Natural killer cell treated with Interleukin-12 subunit alpha and Interleukin-12 subunit beta and Interleukin-15 and Interleukin-18, amount 100 ng/mL, for 72 hours (primary cell): ENCODE results near the gene EDIL3. TPM values are rescaled to one million over a fixed set of nuclear protein-coding genes. Genes with fewer than 3 reads are reported as not detected.

ENCODE experiments used
- ATAC-seq, 2 donors: fragments of 150-1000 bp; cut with Tn5 transposase in 1 of 2; sonication (Bioruptor Pico), chemical (Tn5 transposase) in 1 of 2; 2 replicates each; pipeline ENCODE4 v1.10.0; 2021
- DNase-seq: peaks from one replicate; pipeline ENCODE4 v3.0.0; 2022; ENCODE audit warnings: low spot score
- H3K27ac Mint-ChIP-seq, 2 donors: 1 replicate in 1 of 2; 2 replicates in 1 of 2; pipeline ENCODE4 v1.8.0; 2022; ENCODE audit warnings: mixed read lengths in 2 of 2, mild to moderate bottlenecking in 1 of 2, moderate library complexity in 1 of 2
- H3K27me3 Mint-ChIP-seq, 2 donors: 1 replicate in 1 of 2; 2 replicates in 1 of 2; pipeline ENCODE4 v1.8.0; 2022; ENCODE audit warnings: mixed read lengths in 2 of 2
- H3K36me3 Mint-ChIP-seq: one replicate; pipeline ENCODE4 v1.8.0; 2022; ENCODE audit warnings: mixed read lengths
- H3K4me1 Mint-ChIP-seq, 2 donors: 1 replicate in 1 of 2; 2 replicates in 1 of 2; pipeline ENCODE4 v1.8.0; 2022; ENCODE audit warnings: low read depth in 2 of 2, mixed read lengths in 2 of 2, mild to moderate bottlenecking in 1 of 2
- H3K4me3 Mint-ChIP-seq: one replicate; pipeline ENCODE4 v1.8.0; 2022; ENCODE audit warnings: mixed read lengths
- H3K9me3 Mint-ChIP-seq: 2 replicates; pipeline ENCODE4 v1.8.0; 2022; ENCODE audit warnings: mixed read lengths
- total RNA-seq, 2 donors: library from RNA; stranded (reverse); gene quantifications; one replicate each; pipeline ENCODE4 v1.2.3, GENCODE V29; 2022

Gene EDIL3
- total RNA-seq, 2 donors from 2014 or later = not detected

DNA sequence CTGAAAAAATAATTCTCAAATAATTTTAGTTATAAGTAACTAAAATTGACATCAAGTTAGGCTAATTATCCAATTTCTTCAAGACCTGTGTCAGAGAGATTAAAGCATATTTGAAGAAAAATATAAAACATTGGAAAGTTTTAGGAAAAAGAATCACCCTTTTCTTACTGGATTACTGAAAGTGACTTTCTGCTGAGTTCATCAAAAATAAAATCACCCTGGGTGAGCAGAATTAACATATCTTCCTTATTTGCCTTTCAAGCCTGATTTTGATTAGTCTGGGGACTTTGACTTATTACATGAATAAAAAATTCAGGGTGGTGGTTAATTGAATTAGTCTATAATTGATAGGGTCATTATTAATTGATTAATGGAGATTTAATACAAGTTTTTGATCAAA lies 411.8 kb downstream of the EDIL3 start:
- H3K27me3 Mint-ChIP-seq = no peaks in the 10 kb centered on the region
- H3K27ac Mint-ChIP-seq = no peak overlapping the region
- no peaks in the 10 kb centered on the region for H3K9me3 Mint-ChIP-seq
- ATAC-seq (no peak), DNase-seq (no peak)
- no peaks in the 10 kb centered on the region for H3K4me1 Mint-ChIP-seq
- H3K4me3 Mint-ChIP-seq = no peak overlapping the region
- H3K36me3 Mint-ChIP-seq = no peaks in the 10 kb centered on the region

DNA sequence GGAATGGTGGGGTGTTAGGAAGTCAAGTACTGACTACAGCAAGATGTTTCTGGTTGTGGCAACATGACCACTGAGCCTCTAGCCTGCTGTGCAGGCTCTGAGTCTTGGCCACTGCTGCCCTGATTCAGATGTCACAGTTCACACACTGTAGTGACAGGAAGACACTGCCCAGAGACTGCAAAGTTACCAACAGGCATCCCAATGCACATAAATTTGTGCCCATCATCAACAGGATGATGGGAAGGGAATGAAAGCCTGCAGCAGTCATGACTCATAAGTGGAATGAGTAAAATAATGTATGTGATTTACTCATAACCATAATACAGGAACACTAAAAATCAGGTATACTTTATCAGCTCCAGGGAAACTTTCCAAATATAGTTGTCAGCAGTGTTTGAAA lies 412.4 kb downstream of the EDIL3 start:
- H3K36me3 Mint-ChIP-seq = no peaks in the 10 kb centered on the region
- DNase-seq (no peak), ATAC-seq (no peak)
- H3K4me1 Mint-ChIP-seq = no peaks in the 10 kb centered on the region
- peaks cover 3% of the 10 kb centered on the region for H3K9me3 Mint-ChIP-seq
- no peak overlapping the region for H3K4me3 Mint-ChIP-seq
- H3K27me3 Mint-ChIP-seq = no peaks in the 10 kb centered on the region
- no peak overlapping the region for H3K27ac Mint-ChIP-seq

DNA sequence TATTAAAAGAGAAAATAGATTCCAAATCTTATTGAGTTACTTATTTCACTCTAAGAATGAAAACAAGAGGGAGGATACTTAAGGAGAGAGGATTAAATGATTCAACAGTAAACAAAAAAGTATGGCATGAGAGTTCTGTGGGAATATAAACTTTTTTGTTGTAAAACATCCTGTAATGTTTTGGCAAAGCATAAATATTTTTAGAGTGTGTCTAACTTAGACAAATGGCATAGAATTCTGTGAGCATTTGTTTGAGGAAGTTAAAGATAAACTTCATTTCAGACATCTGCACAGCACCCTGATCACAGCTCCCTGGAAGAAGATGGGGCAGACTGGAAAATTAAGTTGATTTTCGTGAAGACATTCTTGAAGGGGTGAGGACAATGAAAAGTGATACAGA lies 417.3 kb downstream of the EDIL3 start:
- DNase-seq = no peak
- H3K4me1 Mint-ChIP-seq = no peaks in the 10 kb centered on the region
- no peak overlapping the region for H3K27ac Mint-ChIP-seq
- ATAC-seq = no peak
- H3K36me3 Mint-ChIP-seq = no peaks in the 10 kb centered on the region
- H3K9me3 Mint-ChIP-seq = peaks cover 6% of the 10 kb centered on the region
- H3K4me3 Mint-ChIP-seq = no peak overlapping the region
- no peaks in the 10 kb centered on the region for H3K27me3 Mint-ChIP-seq

DNA sequence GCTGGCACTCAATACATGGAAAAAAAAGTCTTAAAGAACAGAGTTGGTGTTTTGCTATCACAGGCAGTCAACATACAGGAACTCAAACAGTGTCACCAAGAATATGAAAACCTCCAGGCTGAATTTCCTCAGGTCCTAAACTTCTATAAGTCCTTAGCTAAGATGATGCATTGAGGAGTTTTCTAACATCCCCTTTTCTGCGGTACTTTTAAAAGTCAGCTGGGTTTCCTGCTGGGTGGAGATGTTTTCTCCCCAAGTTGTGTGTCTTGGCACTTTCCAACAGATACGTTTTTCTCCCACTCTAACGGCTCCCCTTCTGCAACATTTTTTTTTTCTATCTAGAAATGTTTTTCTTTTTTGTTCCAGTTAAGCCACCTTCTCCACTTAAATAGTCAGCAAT lies 419.2 kb downstream of the EDIL3 start:
- Mint-ChIP-seq H3K27me3 (no peaks in the 10 kb centered on the region), H3K4me3 (no peak overlapping the region), H3K4me1 (no peaks in the 10 kb centered on the region), H3K27ac (no peak overlapping the region), H3K36me3 (no peaks in the 10 kb centered on the region), H3K9me3 (peaks cover 6% of the 10 kb centered on the region)
- DNase-seq (no peak), ATAC-seq (no peak)

DNA sequence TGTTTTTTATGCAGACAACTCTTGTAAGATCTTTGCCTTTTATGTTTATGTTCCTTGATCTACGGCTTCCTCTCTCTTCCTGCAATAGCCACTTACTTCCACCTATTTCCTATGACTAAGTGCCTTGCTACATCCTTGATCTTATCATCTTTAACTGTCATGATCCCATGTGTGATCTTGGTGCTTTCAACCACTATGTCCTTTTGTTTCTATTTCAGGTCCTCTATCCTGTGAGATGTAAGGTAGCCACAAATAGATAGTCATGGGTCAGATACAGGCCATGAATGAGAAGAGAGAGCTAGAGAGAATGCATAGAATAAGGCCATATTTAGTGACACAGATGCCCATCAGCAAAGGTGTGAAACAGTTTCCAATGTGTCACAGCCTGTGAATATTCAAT lies 420.4 kb downstream of the EDIL3 start:
- ATAC-seq = no peak
- Mint-ChIP-seq H3K27ac (no peak overlapping the region), H3K9me3 (peaks cover 6% of the 10 kb centered on the region), H3K4me1 (no peaks in the 10 kb centered on the region), H3K27me3 (no peaks in the 10 kb centered on the region), H3K4me3 (no peak overlapping the region), H3K36me3 (no peaks in the 10 kb centered on the region)
- DNase-seq = no peak

DNA sequence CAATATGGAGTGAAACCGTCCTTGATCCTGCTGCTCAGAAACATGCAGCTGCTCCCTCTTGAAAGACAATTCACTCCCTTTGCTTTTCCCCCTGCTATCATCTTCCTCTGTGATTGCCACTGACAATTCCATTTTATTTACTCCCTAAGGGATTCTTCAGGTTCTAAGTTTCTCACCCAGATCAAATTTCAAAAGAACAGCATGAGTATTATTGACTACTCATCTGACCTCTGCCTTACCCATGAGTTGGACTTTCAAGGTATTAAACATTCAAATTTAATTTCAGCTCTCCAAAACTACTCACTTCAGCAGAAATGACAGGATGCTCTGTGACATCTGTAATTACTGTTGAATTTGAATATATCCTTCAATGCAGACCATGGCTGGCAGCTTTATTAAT lies 427.5 kb downstream of the EDIL3 start:
- H3K4me1 Mint-ChIP-seq = no peaks in the 10 kb centered on the region
- H3K27me3 Mint-ChIP-seq = no peaks in the 10 kb centered on the region
- H3K4me3 Mint-ChIP-seq = no peak overlapping the region
- ATAC-seq = no peak
- H3K9me3 Mint-ChIP-seq = peaks cover 11% of the 10 kb centered on the region
- no peak for DNase-seq
- peaks cover 7% of the 10 kb centered on the region for H3K36me3 Mint-ChIP-seq
- H3K27ac Mint-ChIP-seq = no peak overlapping the region

DNA sequence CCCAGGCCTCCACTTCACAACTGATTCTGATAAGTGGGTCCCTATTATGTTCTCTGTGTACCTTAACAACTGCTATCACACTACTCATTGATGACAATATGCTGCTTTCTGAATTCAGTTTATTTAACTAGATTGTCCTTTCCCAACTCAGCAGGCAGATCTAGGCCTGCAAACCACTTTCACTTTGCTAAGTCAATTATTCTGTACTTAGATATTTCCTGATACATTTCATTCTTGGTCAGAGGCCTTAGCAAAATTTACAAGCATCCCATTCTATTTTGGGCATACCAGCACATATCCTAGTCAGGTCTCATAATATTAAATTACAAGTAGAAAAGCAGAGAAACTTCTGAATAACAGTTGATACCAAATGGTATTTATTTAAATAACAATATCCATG lies 428.3 kb downstream of the EDIL3 start:
- Mint-ChIP-seq H3K9me3 (peaks cover 11% of the 10 kb centered on the region), H3K4me1 (no peaks in the 10 kb centered on the region), H3K4me3 (no peak overlapping the region), H3K27ac (no peak overlapping the region), H3K27me3 (no peaks in the 10 kb centered on the region), H3K36me3 (peaks cover 7% of the 10 kb centered on the region)
- DNase-seq (no peak), ATAC-seq (no peak)

DNA sequence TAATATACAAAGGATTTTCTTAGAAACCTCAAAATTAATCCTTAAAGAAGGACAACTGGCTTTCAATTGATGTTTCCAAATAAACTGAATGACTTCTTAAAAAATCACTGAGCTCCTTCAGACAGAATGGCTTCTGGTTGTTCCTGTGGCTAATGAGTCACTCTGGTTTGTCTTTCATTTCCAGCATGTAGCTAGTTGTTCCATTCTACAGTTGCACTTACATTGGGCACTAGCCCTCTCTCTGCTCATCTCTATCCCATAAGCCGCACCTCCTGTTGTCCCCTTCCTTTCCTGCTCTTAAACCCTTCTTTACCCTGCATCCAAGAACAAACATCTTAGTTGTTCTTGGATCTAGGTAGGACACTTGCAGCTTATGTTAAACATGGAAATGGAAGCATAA lies 428.8 kb downstream of the EDIL3 start:
- DNase-seq (no peak), ATAC-seq (no peak)
- H3K4me3 Mint-ChIP-seq = no peak overlapping the region
- no peak overlapping the region for H3K27ac Mint-ChIP-seq
- H3K4me1 Mint-ChIP-seq = no peaks in the 10 kb centered on the region
- peaks cover 11% of the 10 kb centered on the region for H3K9me3 Mint-ChIP-seq
- no peaks in the 10 kb centered on the region for H3K27me3 Mint-ChIP-seq
- H3K36me3 Mint-ChIP-seq = peaks cover 7% of the 10 kb centered on the region

DNA sequence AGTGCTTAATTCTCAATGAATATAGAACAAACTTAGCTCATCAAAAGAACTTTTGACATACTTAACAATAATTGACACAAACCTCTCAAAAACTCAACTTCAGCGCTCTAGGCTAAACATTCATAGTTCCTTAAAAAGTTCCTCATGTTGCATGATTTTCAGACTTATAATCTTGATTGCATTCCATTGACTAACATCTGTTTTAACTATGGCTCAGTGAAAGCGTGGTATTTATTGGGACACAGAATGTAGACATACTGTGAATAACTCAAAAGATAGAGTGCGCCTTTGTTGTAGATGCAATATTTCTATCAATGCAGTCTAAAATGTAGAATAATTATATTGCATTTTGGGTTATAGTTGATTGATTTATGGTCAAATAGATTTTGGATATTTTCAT lies 436.9 kb downstream of the EDIL3 start:
- Mint-ChIP-seq H3K9me3 (peaks cover 3% of the 10 kb centered on the region), H3K4me1 (no peaks in the 10 kb centered on the region), H3K27me3 (no peaks in the 10 kb centered on the region), H3K36me3 (no peaks in the 10 kb centered on the region), H3K27ac (no peak overlapping the region), H3K4me3 (no peak overlapping the region)
- DNase-seq (no peak), ATAC-seq (no peak)

DNA sequence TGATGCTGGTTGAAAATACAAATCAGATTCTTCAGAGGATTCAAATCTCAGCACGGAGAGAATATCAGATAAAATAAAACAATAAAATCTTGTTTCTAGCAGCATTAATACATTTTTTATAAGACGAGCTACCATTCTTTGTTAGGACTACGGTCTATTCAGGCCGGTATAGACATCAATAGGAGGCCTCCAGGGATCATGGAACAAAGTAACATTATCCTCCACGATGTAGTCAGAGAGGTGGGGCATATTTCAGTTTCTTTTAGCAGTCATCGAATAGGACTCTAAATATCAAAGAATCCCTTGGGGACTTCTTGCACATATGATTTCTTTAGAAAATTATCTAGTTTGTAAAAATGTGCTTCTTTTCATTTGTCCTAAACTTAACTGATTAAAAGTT lies 438.2 kb downstream of the EDIL3 start:
- DNase-seq (no peak), ATAC-seq (no peak)
- Mint-ChIP-seq H3K4me1 (no peaks in the 10 kb centered on the region), H3K27ac (no peak overlapping the region), H3K9me3 (no peaks in the 10 kb centered on the region), H3K27me3 (no peaks in the 10 kb centered on the region), H3K4me3 (no peak overlapping the region), H3K36me3 (no peaks in the 10 kb centered on the region)

DNA sequence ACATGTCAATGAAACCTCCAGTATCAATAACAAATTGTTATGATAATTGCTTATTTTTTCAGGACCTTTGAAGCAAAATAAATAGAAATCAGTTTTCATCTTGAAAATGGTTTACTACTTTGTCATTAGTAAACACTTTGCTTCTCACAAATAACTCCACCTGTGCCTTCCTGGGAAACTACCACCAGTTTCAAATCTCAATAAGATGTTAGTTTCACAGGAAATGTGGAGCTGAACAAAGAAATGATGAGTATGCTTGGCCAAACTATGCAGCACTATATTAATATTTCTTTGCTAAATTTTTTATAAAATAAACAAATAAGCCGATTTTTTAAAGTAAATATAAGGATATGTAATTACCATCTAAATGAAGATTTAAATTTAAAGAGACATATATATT lies 442.5 kb downstream of the EDIL3 start:
- no peak overlapping the region for H3K27ac Mint-ChIP-seq
- H3K27me3 Mint-ChIP-seq = no peaks in the 10 kb centered on the region
- H3K4me1 Mint-ChIP-seq = no peaks in the 10 kb centered on the region
- H3K4me3 Mint-ChIP-seq = no peak overlapping the region
- ATAC-seq = no peak
- no peaks in the 10 kb centered on the region for H3K36me3 Mint-ChIP-seq
- H3K9me3 Mint-ChIP-seq = peaks cover 2% of the 10 kb centered on the region
- DNase-seq = no peak

DNA sequence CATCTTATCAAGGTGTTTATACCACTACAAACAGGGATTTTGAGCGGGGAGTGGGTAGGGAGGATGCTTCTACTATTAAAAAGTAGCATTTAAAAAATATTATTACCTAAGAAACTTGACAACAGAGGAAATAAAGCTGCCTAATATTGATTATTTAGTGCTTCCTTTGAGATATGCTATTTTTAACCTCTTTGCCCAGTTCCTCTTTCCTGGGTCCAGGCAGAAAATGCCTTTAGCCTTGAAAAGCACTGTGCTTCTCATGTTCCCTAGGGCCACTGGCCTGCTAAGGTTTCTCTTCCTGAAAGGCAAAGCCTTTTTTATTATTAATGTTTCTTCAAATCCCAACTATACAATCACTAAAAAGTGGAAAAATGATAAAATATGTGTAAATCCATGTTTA lies 446.8 kb downstream of the EDIL3 start:
- peaks cover 5% of the 10 kb centered on the region for H3K9me3 Mint-ChIP-seq
- DNase-seq (no peak), ATAC-seq (no peak)
- no peaks in the 10 kb centered on the region for H3K4me1 Mint-ChIP-seq
- H3K27me3 Mint-ChIP-seq = no peaks in the 10 kb centered on the region
- no peak overlapping the region for H3K27ac Mint-ChIP-seq
- no peak overlapping the region for H3K4me3 Mint-ChIP-seq
- H3K36me3 Mint-ChIP-seq = no peaks in the 10 kb centered on the region

DNA sequence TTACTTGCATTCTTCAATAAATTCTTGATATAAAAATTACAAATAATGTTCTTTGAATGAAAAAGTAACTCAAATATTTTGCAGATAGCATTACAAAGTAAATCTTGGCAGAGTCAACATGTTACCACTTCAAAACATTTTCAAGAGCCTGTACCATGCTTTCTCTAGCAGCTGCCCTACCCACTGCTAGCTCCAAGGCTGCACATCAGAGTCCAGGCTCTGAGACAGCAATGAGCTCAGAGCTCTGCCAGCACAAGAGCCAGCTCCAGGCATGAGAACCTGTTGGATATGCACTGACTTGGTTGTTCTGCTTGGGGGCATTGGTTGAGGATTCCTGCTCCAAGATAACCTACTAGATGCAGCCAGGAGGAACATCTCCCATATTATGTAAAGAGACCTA lies 452.7 kb downstream of the EDIL3 start:
- no peak for ATAC-seq
- H3K4me1 Mint-ChIP-seq = no peaks in the 10 kb centered on the region
- DNase-seq = no peak
- H3K36me3 Mint-ChIP-seq = no peaks in the 10 kb centered on the region
- H3K27me3 Mint-ChIP-seq = no peaks in the 10 kb centered on the region
- H3K4me3 Mint-ChIP-seq = no peak overlapping the region
- H3K9me3 Mint-ChIP-seq = peaks cover 9% of the 10 kb centered on the region
- H3K27ac Mint-ChIP-seq = no peak overlapping the region

DNA sequence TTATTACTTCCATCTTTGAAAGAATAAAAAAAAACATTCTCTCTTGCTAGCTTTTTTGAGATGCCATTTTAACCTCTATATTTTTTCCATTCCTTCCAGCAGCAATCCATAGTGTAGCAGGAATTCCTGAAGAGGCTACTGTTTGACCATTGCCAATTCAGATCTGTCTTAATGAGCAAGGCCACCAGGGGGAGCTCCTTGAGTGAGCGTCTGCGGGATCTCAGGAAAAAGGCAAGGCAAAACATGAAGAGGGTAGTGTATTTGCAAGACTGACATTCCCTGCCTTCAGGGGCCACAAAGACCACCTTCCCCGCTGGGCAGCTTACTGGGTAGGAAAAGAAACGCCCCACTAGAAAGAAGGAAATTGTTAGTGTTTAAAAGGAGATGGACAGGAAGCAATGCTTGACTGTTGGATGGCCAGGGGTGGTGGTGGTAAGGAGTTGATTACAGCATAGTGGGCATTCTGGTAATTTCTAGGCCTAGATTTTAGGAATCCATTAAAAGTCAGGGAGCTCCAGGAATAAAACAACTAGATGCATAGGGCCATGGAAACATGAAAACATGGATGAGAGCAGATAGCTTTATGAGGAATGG lies 457.4 kb downstream of the EDIL3 start:
- no peak for DNase-seq
- H3K9me3 Mint-ChIP-seq = peaks cover 8% of the 10 kb centered on the region
- no peak overlapping the region for H3K4me3 Mint-ChIP-seq
- no peaks in the 10 kb centered on the region for H3K4me1 Mint-ChIP-seq
- no peak for ATAC-seq
- no peaks in the 10 kb centered on the region for H3K27me3 Mint-ChIP-seq
- no peak overlapping the region for H3K27ac Mint-ChIP-seq
- H3K36me3 Mint-ChIP-seq = no peaks in the 10 kb centered on the region

DNA sequence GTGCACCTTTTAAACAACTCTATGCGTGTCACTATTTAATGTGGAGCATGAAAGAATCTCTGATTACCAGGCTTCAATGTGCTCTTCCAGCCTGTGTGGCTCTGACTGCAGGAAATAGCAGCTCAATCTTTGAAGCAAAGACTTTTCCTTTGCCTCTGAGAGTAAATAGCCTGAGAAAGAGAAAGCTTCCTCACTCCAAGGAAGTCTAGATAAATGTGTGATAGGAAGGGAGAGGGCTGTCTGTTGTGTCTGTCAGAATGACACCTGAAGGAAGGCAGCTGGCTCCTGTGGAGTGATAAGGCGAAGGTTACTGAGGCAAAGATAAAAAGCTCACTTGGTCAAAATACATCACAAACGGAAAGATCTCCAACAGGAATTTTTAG lies 458.7 kb downstream of the EDIL3 start:
- no peak overlapping the region for H3K27ac Mint-ChIP-seq
- H3K4me1 Mint-ChIP-seq = no peaks in the 10 kb centered on the region
- ATAC-seq (no peak), DNase-seq (no peak)
- H3K9me3 Mint-ChIP-seq = peaks cover 10% of the 10 kb centered on the region
- H3K27me3 Mint-ChIP-seq = no peaks in the 10 kb centered on the region
- H3K4me3 Mint-ChIP-seq = no peak overlapping the region
- no peaks in the 10 kb centered on the region for H3K36me3 Mint-ChIP-seq
